Adrenal gland (tissue), 12 donors: Measurements from ENCODE around the gene ADSS2. TPM values are rescaled to one million over a fixed set of nuclear protein-coding genes. Genes with fewer than 3 reads are reported as not detected.
"Not testable (repeated sequence)": the region's sequence is repeated elsewhere in the genome, so short reads cannot be mapped to it uniquely, and the experiment has no call there.

Experiments used
- DNase-seq, 7 donors: peaks; one replicate each; pipeline ENCODE4 v3.0.0-alpha.2; 2019 to 2020
- H3K27ac ChIP-seq, 5 donors: fragments of 200-600 bp; sonication (generic) in 4 of 5; 1 replicate in 3 of 5; 2 replicates in 2 of 5; pipeline versions ENCODE4 v1.5.1 to v1.8.0; 2016 to 2020; ENCODE audit warnings: mild to moderate bottlenecking in 1 of 5
- H3K27me3 ChIP-seq: fragments of 200-600 bp; 2 replicates; pipeline ENCODE4 v1.8.0; 2021
- H3K36me3 ChIP-seq, 2 donors: fragments of 200-600 bp; replicated peaks in 1 of 2; 1 replicate in 1 of 2; 2 replicates in 1 of 2; pipeline versions ENCODE4 v1.5.1 to v1.8.0; 2018 to 2022
- H3K4me1 ChIP-seq, 2 donors: fragments of 200-600 bp; replicated peaks in 1 of 2; 1 replicate in 1 of 2; 2 replicates in 1 of 2; pipeline versions ENCODE4 v1.5.1 to v1.8.0; 2018 to 2021
- H3K4me3 ChIP-seq, 4 donors: fragments of 200-600 bp; sonication (generic) in 3 of 4; one replicate each; pipeline ENCODE4 v1.5.1; 2016 to 2018
- H3K9me3 ChIP-seq, 3 donors: fragments of 200-600 bp; sonication (generic) in 1 of 3; replicated peaks in 1 of 3; 1 replicate in 2 of 3; 2 replicates in 1 of 3; pipeline versions ENCODE4 v1.5.1 to v1.8.0; 2016 to 2021
- POLR2A ChIP-seq, 2 donors: fragments of 450-650 bp; IDR thresholded peaks; one replicate each; pipeline ENCODE4 v1.6.1; 2017; ENCODE audit warnings: antibody characterized with exemption in 2 of 2, mild to moderate bottlenecking in 2 of 2, moderate library complexity in 1 of 2
- WGBS, 4 donors: extraction: QIAGEN DNeasy Blood & Tissue Kit in 2 of 4; methylation state at CpG; one replicate each; pipeline versions ENCODE4 v1.1.5 to v1.1.7; 2013 to 2017; 5-methylcytosine and 5-hydroxymethylcytosine counted together
- intact Hi-C, 2 donors: fragments of 100-400 bp; cut with DNase I; formaldehyde crosslinking; loops; one replicate each; pipeline versions ENCODE4 v1.14.1 to v1.15.0; 2022 to 2023
- polyA plus RNA-seq, 3 donors: library from polyadenylated mRNA; stranded (reverse); fragments of 200-250 nt in 2 of 3; fragments of 350-450 nt in 1 of 3; fragmentation: Illumina TruSeq in 1 of 3; extraction: RNeasy Lipid Tissue Mini Kit (QIAGEN cat#74804) in 1 of 3; gene quantifications; one replicate each; pipeline ENCODE4 v1.2.3, GENCODE V29; 2013 to 2014
- total RNA-seq, 9 donors: library from RNA; depleted of rRNA in 4 of 9; stranded (reverse); fragments of >200 nt in 4 of 9; fragments of 120-200 nt in 1 of 9; fragmentation: NEBNext Ultra II Directional in 1 of 9; extraction: Animal tissue kit (Norgen Biotek cat#: 25700) in 1 of 9; gene quantifications; one replicate each; pipeline versions ENCODE4 v1.1.0 to v1.2.4, GENCODE V29; 2013 to 2023
- TF ChIP-seq, protein P1 (sequence below), 6 experiments: fragments of 450-650 bp in 4 of 6; fragments of 200-600 bp in 2 of 6; sonication (generic) in 1 of 6; IDR thresholded peaks; 1 replicate in 5 of 6; 2 replicates in 1 of 6; pipeline versions ENCODE4 v1.5.1 to v1.8.0; 2016 to 2021; ENCODE audit warnings: antibody characterized with exemption in 6 of 6, mild to moderate bottlenecking in 2 of 6, moderate library complexity in 1 of 6
- donor health status: healthy with polysubstance abuse.
- donor health status: Bipolar disorder and iron deficiency.
- donor health status: DM: yes; HTN: yes; CAD: no.
- donor health status: DM: no; HTN: no; CAD: no.
- donor health status: DM: no; HTN: no; CAD: no.
- donor health status: DM: yes; HTN: yes; CAD: no.

Gene ADSS2
- total and polyA plus RNA-seq, 12 donors: 13.5 to 49.0 (median 27.0) TPM

DNA sequence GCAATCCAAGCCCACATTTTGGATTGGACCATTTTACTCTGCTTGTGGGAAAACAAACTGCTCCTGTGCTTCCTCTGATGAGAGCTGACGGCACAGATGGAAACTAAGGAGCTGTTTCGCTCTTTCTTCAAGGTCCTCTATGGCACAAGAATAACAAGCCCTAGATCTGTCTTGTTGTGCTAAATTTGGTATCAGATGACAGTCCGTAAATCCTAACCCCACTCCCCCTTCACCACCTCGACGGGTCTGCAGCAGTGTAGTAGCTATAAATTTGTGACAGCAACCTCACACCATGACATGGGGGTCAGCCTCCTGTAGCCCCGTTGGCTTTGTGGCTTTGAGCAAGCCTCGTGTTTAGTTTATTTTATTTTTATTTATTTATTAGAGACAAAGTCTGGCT lies 85.9 kb downstream of the ADSS2 start:
- no peak overlapping the region for H3K4me3 ChIP-seq
- no peaks in the 10 kb centered on the region for H3K27me3 ChIP-seq
- TF ChIP-seq, protein P1, sequence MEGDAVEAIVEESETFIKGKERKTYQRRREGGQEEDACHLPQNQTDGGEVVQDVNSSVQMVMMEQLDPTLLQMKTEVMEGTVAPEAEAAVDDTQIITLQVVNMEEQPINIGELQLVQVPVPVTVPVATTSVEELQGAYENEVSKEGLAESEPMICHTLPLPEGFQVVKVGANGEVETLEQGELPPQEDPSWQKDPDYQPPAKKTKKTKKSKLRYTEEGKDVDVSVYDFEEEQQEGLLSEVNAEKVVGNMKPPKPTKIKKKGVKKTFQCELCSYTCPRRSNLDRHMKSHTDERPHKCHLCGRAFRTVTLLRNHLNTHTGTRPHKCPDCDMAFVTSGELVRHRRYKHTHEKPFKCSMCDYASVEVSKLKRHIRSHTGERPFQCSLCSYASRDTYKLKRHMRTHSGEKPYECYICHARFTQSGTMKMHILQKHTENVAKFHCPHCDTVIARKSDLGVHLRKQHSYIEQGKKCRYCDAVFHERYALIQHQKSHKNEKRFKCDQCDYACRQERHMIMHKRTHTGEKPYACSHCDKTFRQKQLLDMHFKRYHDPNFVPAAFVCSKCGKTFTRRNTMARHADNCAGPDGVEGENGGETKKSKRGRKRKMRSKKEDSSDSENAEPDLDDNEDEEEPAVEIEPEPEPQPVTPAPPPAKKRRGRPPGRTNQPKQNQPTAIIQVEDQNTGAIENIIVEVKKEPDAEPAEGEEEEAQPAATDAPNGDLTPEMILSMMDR (IDR thresholded peaks at IDR 0.05): no peak
- no peak for TF ChIP-seq POLR2A (IDR thresholded peaks at IDR 0.05)
- no peak overlapping the region for H3K27ac ChIP-seq
- WGBS, 4 donors: 45 to 56% (median 50%) methylated on average over 7 of the region's 7 CpGs
- intact Hi-C loops: no loop called here
- no peaks in the 10 kb centered on the region for H3K9me3 ChIP-seq
- no peaks in the 10 kb centered on the region for H3K36me3 ChIP-seq
- H3K4me1 ChIP-seq: no peaks in the 10 kb centered on the region
- DNase-seq: no peak

DNA sequence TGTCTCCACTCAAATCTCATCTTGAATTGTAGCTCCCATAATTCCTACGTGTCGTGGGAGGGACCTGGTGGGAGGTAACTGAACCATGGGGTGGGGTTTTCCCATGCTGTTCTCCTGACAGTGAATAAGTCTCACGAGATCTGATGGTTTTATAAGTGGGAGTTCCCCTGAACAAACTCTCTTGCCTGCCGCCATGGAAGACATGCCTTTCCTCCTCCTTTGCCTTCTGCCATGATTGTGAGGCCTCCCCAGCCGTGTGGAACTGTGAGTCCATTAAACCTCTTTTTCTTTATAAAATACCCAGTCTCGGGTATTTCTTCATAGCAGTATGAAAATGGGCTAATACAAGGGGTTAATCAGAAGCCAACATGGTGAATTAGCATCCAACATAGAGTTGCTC lies 86.4 kb downstream of the ADSS2 start:
- H3K36me3 ChIP-seq, DNase-seq, H3K27me3 ChIP-seq, intact Hi-C loops, H3K4me3 ChIP-seq, H3K9me3 ChIP-seq, H3K4me1 ChIP-seq, H3K27ac ChIP-seq: not testable (repeated sequence)
- WGBS, 4 donors: 85 to 92% (median 87%) methylated on average over 6 of the region's 6 CpGs

DNA sequence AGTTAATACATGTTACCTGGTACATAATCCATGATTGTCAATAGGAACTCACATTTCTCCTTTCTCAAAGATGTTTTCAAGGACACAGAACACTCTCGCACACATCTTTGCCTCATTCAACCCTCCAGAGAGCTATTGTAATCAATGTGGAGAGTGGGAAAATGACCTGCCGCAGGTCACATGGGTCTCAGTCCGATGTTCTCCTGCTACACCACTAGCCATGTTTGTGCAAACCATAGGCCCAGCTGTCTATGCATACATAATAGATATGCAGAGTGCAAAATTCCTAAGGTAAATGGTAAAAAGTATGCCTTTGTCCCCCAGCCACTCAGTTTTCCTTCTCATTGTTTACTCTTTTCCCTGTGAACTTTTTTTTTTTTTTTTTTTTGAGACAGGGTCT lies 89.2 kb downstream of the ADSS2 start:
- H3K27ac ChIP-seq: no peak overlapping the region
- no peaks in the 10 kb centered on the region for H3K4me1 ChIP-seq
- no peak overlapping the region for H3K4me3 ChIP-seq
- H3K27me3 ChIP-seq: no peaks in the 10 kb centered on the region
- H3K9me3 ChIP-seq: no peaks in the 10 kb centered on the region
- WGBS, 4 donors: 73 to 79% (median 77%) methylated on average over 3 of the region's 3 CpGs
- intact Hi-C loops: no loop called here
- DNase-seq: no peak
- no peak for TF ChIP-seq POLR2A (IDR thresholded peaks at IDR 0.05)
- TF ChIP-seq, protein P1 (IDR thresholded peaks at IDR 0.05): no peak
- no peaks in the 10 kb centered on the region for H3K36me3 ChIP-seq

DNA sequence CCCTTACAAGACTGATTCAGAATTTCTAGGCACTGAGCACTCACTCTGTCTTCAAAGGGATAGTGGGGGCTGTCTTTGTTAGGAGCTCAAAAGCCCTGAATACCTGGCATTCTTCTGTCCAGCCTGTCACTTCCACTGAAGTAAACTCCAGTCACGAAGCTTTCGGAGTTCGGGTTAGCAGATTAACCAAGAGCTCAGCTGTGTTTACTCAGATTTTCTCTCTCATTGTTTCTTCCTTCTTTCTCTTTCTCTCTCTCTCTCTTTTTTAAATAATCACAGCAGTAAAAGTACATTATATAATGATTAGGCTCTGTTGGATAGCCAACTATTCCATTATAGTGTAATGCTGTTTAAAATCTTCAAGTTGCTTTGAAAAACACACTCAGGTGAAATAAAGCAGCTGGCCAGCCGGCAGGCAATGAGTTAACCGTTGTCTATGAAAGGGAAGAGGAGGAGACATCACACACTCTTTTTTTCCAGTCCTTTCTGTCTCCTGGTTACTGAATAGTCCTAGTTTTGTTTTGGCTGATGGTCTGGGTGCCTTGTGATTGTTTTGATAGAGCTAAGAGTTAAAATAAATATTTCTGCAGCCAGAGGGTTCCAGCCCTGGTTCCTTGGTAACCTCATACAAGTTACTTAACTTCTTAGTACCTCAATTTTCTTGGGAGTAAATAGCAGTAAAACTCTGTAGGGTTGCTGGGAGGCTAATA lies 89.8 kb downstream of the ADSS2 start:
- TF ChIP-seq, protein P1 (IDR thresholded peaks at IDR 0.05): no peak
- no peak for TF ChIP-seq POLR2A (IDR thresholded peaks at IDR 0.05)
- Histone ChIP-seq H3K4me3 (no peak overlapping the region), H3K36me3 (no peaks in the 10 kb centered on the region), H3K9me3 (no peaks in the 10 kb centered on the region), H3K4me1 (no peaks in the 10 kb centered on the region), H3K27ac (no peak overlapping the region), H3K27me3 (no peaks in the 10 kb centered on the region)
- DNase-seq: no peak
- 43 to 58% (median 46%) methylated on average over 5 of the region's 5 CpGs for WGBS, 4 donors
- intact Hi-C loops: no loop called here

Other genes with a start within 250 kb of the ADSS2 start
- 1 to 10 TPM in 6 of 9 donors, under 1 TPM in 3; 0.18 to 2.6 (median 1.2) TPM for gene CATSPERE, start 9.4 kb upstream of the ADSS2 start, total RNA-seq
- gene CATSPERE, start 9.4 kb upstream of the ADSS2 start, polyA plus RNA-seq: 1 to 10 TPM in 1 of 3 donors, under 1 TPM in 2; 0.88 to 1.7 (median 0.91) TPM
- gene DESI2, start 201.2 kb upstream of the ADSS2 start, total RNA-seq: 10 to 100 TPM; 20.6 to 50.0 (median 30.2) TPM
- 10 to 100 TPM in 2 of 3 donors, 1 to 10 TPM in 1; 7.0 to 26.1 (median 12.6) TPM for gene DESI2, start 201.2 kb upstream of the ADSS2 start, polyA plus RNA-seq